AG09309 (cell line): ENCODE measurements around the gene ANKRD16.

Experiments used
- DNase-seq: peaks from one replicate; pipeline ENCODE4 v3.0.0-alpha.2; 2010; ENCODE audit warnings: low read depth
- H3K4me3 ChIP-seq: 2 replicates; pipeline ENCODE4 v1.5.1; 2011; ENCODE audit warnings: mild to moderate bottlenecking, low read depth, low read length, moderate library complexity; ENCODE audit not compliant: control insufficient read depth
- TF ChIP-seq, protein P1 (sequence below): IDR thresholded peaks from 2 replicates; pipeline ENCODE4 v1.5.1; 2011; ENCODE audit warnings: mild to moderate bottlenecking, low read depth, low read length, inconsistent platforms; ENCODE audit not compliant: insufficient read depth, control insufficient read depth; ENCODE audit errors: missing control alignments

ANKRD16 gene

DNA sequence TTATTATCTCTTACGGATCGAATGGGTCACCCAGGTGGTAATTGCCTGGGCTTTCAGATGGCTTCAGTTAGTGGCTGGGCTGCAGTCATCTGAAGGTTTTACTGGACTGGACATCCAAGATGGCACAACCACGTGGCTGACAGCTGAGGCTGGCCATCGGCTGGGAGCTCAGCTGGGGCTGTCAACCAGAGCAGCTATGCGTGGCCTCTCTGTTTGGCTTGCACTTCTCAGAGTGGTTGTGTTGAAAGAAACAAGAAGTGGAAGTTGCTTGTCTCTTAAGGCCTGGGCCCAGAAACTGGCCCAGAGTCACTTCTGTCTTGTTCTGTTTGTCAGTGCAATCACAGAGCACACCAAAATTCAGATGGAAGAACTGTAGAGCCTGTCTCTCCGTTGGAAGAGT is 70.8 kb downstream of the ANKRD16 start:
- no peak overlapping the region for H3K4me3 ChIP-seq
- TF ChIP-seq, protein P1, sequence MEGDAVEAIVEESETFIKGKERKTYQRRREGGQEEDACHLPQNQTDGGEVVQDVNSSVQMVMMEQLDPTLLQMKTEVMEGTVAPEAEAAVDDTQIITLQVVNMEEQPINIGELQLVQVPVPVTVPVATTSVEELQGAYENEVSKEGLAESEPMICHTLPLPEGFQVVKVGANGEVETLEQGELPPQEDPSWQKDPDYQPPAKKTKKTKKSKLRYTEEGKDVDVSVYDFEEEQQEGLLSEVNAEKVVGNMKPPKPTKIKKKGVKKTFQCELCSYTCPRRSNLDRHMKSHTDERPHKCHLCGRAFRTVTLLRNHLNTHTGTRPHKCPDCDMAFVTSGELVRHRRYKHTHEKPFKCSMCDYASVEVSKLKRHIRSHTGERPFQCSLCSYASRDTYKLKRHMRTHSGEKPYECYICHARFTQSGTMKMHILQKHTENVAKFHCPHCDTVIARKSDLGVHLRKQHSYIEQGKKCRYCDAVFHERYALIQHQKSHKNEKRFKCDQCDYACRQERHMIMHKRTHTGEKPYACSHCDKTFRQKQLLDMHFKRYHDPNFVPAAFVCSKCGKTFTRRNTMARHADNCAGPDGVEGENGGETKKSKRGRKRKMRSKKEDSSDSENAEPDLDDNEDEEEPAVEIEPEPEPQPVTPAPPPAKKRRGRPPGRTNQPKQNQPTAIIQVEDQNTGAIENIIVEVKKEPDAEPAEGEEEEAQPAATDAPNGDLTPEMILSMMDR, result no peak
- DNase-seq, result no peak

DNA sequence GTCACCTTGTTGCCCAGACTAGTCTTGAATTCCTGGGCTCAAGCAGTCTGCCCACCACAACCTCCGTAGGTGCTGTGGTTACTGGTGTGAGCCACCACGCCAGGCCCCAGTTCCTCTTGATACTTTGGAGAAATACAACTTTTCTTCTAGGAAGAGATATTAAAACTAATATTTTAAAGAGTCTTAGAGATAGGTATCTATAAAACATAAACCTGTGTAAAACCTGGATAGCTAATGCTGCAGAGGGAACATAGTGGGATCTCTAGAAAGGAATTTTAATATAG is 71.7 kb downstream of the ANKRD16 start:
- TF ChIP-seq, protein P1, result no peak
- no peak for DNase-seq
- no peak overlapping the region for H3K4me3 ChIP-seq

DNA sequence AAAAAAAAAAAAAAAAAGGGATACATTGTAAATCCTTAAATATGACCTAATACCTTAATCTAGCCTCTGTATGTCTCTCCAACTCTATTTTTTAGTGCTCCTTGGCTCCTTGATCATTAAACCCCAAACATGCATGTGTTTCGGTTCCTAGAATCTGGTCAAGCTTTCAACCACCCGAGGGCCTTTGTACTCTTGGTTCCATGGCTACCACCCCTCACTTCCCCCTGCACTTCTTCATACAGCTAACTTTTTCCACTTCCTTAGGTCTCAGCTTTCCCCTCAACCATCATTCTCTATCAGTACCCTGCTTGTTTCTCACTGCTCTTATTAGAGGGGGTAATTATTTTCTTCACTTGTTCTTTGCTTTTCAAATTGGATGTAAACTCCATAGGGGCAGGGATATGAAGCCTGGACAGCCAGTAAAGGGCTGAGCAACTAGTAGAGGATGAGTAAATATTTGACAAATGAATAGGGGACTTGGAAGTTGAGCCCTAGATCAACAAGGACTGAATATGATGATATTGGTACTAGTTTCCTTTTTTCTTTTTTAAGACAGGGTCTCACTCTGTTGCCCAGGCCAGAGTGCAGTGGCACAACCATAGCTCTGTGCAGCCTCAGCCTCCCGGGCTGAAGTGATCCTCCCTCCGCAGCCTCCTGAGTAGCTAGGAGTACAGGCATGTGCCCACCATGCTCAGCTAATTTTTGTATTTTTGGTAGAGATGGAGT is 72.2 kb downstream of the ANKRD16 start:
- DNase-seq, result no peak
- TF ChIP-seq, protein P1, result no peak

DNA sequence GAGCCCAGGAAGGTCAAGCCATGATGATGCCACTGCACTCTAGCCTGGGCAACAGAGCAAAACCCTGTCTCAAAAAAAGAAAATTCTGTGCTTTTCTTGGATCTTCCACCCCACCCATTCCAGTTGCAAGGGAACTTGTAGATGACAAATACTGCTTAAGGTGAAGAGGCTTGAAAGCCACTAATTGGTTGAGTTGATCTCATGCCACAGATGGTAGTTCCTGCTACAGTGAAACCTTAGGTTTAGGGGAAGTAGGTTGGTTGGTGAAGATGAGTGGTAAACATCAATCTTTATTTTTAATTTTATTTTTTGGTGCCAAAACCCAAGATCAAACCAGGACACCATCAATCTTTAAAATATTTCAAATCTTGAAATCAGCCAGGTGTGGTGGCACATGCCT is 73.5 kb downstream of the ANKRD16 start:
- no peak for DNase-seq
- TF ChIP-seq, protein P1, result no peak
- H3K4me3 ChIP-seq, result no peak overlapping the region

More for the DNA sequence above, 72.2 kb downstream of the ANKRD16 start:
- H3K4me3 ChIP-seq, result no peak overlapping the region

DNA sequence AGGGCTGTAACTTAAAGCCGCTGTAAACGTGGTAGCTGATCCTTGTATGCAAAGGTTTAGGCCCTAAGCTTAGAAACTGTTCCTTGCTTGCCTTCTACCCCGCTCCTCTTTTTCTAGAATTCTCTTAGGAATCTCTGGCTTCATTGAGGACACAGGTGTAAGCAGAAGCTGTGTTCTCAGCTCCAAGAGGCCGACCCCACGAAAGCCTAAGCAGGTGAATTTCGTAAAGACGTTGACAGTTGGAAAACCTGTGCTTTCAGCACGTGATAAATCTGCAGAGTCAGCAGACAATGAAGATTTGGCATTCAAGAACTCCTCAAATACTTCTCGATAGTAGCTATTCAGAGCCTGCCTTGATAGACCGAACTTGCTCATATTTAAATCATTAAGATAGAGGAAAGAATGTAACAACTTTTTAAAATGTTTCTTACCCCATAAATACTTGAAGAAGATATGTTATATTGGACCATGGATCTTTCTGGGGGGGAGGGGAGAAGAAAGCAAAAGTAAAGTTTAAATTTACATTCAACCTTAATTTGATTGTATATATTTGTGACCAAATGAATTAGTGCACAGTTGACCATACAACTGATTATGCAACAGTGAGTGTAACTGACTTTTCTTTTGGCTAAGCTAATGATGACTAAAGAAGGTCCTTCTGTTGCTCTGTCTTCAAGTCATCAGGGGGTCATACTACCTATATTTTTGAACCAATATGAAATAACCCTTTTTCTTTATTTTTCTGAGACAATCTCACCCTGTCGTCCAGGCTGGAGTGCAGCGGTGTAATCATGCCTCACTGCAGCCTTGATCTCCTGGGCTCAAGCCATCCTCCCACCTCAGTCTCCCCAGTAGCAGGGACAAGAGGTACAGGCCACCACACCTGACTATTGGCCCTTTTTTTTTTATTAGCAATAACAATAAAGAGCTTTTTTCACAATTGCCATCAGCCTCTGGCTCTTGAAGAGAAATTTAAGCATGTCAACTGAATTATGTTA is 75.3 kb downstream of the ANKRD16 start:
- H3K4me3 ChIP-seq, result peak overlapping the region; percentile 49
- no peak for DNase-seq
- TF ChIP-seq, protein P1, result no peak

DNA sequence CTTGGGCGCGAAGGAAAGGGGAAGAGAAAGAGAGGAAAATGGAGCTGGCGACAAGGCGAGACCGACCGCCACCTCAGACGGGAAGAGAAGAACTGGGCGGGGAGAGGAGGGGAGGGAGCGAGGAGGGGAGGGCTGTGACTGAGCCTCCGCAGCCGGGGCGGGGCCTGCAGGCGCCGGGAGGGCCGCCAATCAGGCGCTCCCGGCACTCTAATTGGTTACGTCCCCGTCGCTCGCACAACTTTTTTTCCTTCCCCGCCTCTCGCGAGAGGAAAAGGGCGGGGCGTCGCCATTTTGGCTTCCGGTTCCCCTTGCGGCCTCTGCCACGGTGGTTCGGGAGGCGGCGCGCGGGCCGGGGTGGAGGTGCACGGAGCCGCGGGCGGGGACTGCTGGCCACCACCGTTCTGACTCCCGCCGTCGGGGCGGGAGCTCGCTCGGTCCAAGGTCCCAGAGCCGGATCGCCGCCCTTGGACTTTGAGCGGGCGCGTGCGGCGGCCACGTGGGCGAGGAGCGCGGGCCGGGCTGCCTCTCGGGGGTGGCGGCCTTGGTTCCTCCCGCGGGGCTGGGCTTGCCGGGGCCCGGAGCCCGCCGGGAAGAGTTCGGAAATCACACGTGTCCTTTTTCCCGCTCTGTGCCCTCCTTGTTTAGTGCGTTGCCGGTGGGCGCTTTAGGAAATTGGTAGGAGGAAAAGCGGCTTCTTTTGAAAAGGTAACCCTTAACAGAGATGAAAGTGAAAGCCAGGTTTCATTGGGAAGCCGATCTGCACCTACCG is 76.2 kb downstream of the ANKRD16 start, which contains the start of gene GDI2:
TSS of gene GDI2 (minus strand) at position 94 of the 769 bp plus-strand sequence. CDS start 176 bp downstream, outside the sequence.
- TF ChIP-seq, protein P1, result no peak
- H3K4me3 ChIP-seq, result peak within 1 kb of the TSS; percentile 67
- DNase-seq, result peak; percentile 78
